Ascending aorta (tissue), 2 donors: ENCODE data around the gene RASSF5. TPM values are rescaled to one million over a fixed set of nuclear protein-coding genes. Genes with fewer than 3 reads are reported as not detected.
A peak's percentile ranks its signal among the peaks of the same experiment; 100 is the strongest.

Experiments
- DNase-seq, 2 donors: peaks; one replicate each; pipeline ENCODE4 v3.0.0-alpha.2; 2019; ENCODE audit warnings: low spot score in 2 of 2
- H3K27ac ChIP-seq, 2 donors: fragments of 200-600 bp; sonication (generic); one replicate each; pipeline ENCODE4 v1.5.1; 2016 to 2017; ENCODE audit warnings: mild to moderate bottlenecking in 1 of 2
- H3K27me3 ChIP-seq: fragments of 200-600 bp; sonication (generic); one replicate; pipeline ENCODE4 v1.5.1; 2017
- H3K36me3 ChIP-seq, 2 donors: fragments of 200-600 bp; sonication (generic); one replicate each; pipeline ENCODE4 v1.5.1; 2016
- H3K4me1 ChIP-seq, 2 donors: fragments of 200-600 bp; sonication (generic); one replicate each; pipeline ENCODE4 v1.5.1; 2016 to 2017; ENCODE audit warnings: mild to moderate bottlenecking in 1 of 2
- H3K4me3 ChIP-seq, 2 donors: fragments of 200-600 bp; sonication (generic); one replicate each; pipeline ENCODE4 v1.5.1; 2016 to 2017; ENCODE audit warnings: mild to moderate bottlenecking in 1 of 2
- H3K9me3 ChIP-seq, 2 donors: fragments of 200-600 bp; sonication (generic); one replicate each; pipeline ENCODE4 v1.5.1; 2016
- intact Hi-C: fragments of 100-400 bp; cut with DNase I; formaldehyde crosslinking; loops from one replicate; pipeline ENCODE4 v1.15.1; 2023
- total RNA-seq: library from RNA; depleted of rRNA; stranded (reverse); fragments of >200 nt; gene quantifications from one replicate; pipeline ENCODE4 v1.1.0, GENCODE V29; 2016
- TF ChIP-seq, protein P1 (sequence below), 3 experiments: fragments of 200-600 bp in 2 of 3; fragments of 450-650 bp in 1 of 3; sonication (generic) in 2 of 3; IDR thresholded peaks; one replicate each; pipeline ENCODE4 v1.5.1; 2016 to 2019; ENCODE audit warnings: antibody characterized with exemption in 3 of 3, mild to moderate bottlenecking in 1 of 3, moderate library complexity in 1 of 3

The RASSF5 gene
- total RNA-seq, 1 donor from 2014 or later = 8.9 TPM

DNA sequence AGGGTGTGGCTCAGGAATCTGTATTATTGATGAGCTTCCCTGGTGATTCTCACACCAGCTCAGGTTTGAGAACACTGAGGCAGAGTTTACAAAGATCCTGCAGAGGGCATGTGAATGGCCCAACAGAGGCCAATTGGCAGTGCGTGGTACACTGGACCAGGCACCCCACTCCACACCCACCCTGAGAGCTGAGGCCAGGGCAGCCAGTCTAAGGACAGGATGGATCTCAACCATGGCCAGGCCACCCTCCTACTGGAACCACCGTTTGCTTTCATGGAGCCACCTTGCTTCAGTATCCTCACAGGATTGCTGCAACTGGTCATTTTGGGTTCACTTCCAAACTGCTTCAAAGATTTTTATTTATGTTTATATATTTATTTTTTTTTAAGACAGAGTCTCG lies 7.3 kb upstream of the RASSF5 start:
- Histone ChIP-seq H3K27ac (peak overlapping the region in 1 of 2 donors; percentile 88), H3K4me3 (no peak overlapping the region), H3K27me3 (no peaks in the 10 kb centered on the region), H3K9me3 (no peaks in the 10 kb centered on the region), H3K36me3 (no peaks in the 10 kb centered on the region), H3K4me1 (peaks cover 0 to 54% of the 10 kb centered on the region in 2 donors)
- TF ChIP-seq, protein P1, sequence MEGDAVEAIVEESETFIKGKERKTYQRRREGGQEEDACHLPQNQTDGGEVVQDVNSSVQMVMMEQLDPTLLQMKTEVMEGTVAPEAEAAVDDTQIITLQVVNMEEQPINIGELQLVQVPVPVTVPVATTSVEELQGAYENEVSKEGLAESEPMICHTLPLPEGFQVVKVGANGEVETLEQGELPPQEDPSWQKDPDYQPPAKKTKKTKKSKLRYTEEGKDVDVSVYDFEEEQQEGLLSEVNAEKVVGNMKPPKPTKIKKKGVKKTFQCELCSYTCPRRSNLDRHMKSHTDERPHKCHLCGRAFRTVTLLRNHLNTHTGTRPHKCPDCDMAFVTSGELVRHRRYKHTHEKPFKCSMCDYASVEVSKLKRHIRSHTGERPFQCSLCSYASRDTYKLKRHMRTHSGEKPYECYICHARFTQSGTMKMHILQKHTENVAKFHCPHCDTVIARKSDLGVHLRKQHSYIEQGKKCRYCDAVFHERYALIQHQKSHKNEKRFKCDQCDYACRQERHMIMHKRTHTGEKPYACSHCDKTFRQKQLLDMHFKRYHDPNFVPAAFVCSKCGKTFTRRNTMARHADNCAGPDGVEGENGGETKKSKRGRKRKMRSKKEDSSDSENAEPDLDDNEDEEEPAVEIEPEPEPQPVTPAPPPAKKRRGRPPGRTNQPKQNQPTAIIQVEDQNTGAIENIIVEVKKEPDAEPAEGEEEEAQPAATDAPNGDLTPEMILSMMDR (IDR thresholded peaks at IDR 0.05) = no peak
- intact Hi-C loops = loop anchor here (5.0 to 10.0 kb wide), 4 partner anchors 222 to 1725 kb away; partner anchors contain the start of genes PFKFB2 and YOD1
- no peak for DNase-seq

DNA sequence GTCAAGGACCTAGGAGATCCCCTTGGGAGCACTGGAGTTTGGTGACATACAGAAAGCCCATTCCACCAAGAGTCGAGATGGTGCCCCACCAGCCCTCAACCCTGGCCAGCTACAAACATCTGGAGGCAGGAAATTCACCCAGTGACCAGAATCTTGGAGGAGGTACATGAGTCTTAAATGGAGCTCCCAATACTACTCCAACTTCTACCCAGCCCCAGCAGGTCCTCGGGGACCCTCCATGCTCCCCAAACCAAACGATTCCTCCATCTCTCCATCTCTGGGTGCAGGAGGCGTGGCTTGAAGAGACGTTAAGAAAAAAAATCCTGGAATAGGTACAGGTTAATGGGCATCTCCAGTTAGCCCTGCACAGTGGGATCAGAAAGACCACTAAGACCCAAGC lies 5.5 kb upstream of the RASSF5 start:
- no peak for DNase-seq
- TF ChIP-seq, protein P1 (IDR thresholded peaks at IDR 0.05) = no peak
- Histone ChIP-seq H3K4me3 (no peak overlapping the region), H3K27me3 (no peaks in the 10 kb centered on the region), H3K9me3 (no peaks in the 10 kb centered on the region), H3K36me3 (no peaks in the 10 kb centered on the region), H3K4me1 (peaks cover 0 to 45% of the 10 kb centered on the region in 2 donors), H3K27ac (peak overlapping the region; percentile 62 to 85)
- intact Hi-C loops = loop anchor here (5.0 to 10.0 kb wide), 4 partner anchors 220 to 1723 kb away; partner anchors contain the start of genes PFKFB2 and YOD1

DNA sequence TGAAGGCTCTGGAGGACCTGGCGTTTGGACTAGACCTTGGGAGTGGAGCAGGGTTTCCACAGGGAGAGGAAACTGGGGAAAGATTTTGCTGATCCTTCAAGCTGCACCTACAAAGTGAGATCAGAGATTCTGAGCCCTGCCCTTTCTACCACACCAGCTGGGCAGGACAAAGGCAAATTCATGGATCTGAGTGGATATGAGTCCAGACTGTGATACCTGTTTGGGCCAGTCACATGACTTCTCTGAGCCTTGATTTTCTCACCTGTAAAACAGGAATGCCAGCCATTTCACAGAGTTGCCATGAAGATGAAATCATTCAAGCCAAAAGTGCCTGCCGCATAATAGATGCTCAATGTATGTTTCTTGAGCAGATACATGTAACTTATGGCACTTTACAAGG lies 4.9 kb upstream of the RASSF5 start:
- Histone ChIP-seq H3K36me3 (no peaks in the 10 kb centered on the region), H3K4me3 (no peak overlapping the region), H3K9me3 (no peaks in the 10 kb centered on the region), H3K27me3 (no peaks in the 10 kb centered on the region), H3K27ac (peak overlapping the region; percentile 62 to 85), H3K4me1 (peaks cover 0 to 48% of the 10 kb centered on the region in 2 donors)
- intact Hi-C loops = loop anchor here (5.0 to 10.0 kb wide), 4 partner anchors 220 to 1722 kb away; partner anchors contain the start of genes PFKFB2 and YOD1
- TF ChIP-seq, protein P1 (IDR thresholded peaks at IDR 0.05) = no peak
- no peak for DNase-seq

DNA sequence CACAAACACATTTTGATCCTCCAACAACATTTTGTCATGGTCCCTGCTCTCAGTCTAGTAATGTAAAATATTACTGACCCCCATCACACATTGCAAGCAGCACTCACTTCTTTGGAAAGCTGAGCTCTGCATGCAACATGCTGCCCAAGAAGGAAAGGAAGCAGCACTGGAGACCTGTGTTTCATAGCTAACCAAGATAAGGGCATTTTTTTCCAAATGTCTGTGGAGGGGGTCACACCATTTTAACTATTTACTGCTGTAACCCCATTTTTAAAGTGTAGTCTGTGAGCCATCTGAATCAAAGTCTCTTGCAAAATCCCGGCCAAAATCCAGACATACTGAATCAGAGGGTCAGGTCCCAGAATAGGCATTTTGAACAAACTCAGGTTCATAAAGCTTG lies 4.5 kb upstream of the RASSF5 start:
- H3K4me1 ChIP-seq = peaks cover 4 to 47% of the 10 kb centered on the region in 2 donors
- intact Hi-C loops = loop anchor here (1.0 to 10.0 kb wide), 5 partner anchors 13 to 1722 kb away; partner anchors contain the start of genes PFKFB2 and YOD1
- no peak overlapping the region for H3K4me3 ChIP-seq
- no peak for DNase-seq
- no peaks in the 10 kb centered on the region for H3K9me3 ChIP-seq
- no peaks in the 10 kb centered on the region for H3K36me3 ChIP-seq
- H3K27ac ChIP-seq = peak overlapping the region in 1 of 2 donors; percentile 85
- TF ChIP-seq, protein P1 (IDR thresholded peaks at IDR 0.05) = no peak
- H3K27me3 ChIP-seq = no peaks in the 10 kb centered on the region

DNA sequence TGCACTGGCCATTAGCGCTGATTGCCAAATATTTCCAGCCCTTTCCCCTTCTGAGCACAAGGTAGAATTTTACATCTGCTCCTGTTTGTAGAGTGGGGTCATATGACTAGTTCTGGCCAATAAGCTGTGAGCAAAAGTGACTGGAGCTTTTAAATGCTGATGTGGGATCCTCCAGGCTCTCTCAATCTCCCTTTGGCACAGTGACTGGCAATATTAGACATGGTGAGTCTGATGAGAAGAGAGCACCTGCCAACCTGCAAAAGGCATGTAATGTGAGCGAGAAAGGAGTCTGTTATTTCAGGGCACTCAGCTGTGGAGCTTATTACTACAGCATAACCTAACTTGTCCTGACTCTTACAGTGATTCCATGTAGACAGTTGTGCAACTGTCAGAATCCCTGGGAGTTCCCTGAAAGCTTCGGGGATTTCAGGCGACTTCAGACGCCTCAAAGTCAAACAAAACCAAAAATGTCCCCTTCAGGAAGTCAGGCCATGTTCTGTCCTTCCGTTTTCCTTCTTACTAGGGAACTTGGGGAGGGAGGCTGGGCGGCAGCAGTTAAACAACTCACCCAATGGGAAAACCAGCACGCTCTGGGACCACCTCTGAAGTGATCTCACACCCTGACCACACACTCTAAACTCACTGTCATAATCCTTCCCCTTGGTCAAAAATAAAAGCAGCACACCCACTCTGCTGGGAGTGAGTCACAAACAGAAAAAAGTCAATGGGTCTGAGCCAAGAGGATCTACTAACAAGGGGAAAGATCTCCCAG lies 3.6 kb upstream of the RASSF5 start:
- Histone ChIP-seq H3K36me3 (no peaks in the 10 kb centered on the region), H3K9me3 (no peaks in the 10 kb centered on the region), H3K27me3 (no peaks in the 10 kb centered on the region), H3K4me1 (peaks cover 8 to 55% of the 10 kb centered on the region in 2 donors), H3K4me3 (no peak overlapping the region), H3K27ac (peak overlapping the region; percentile 8 to 85)
- intact Hi-C loops = loop anchor here (1.0 to 10.0 kb wide), 5 partner anchors 13 to 1721 kb away; partner anchors contain the start of genes PFKFB2 and YOD1
- peak in 1 of 2 donors; percentile 91 for DNase-seq
- TF ChIP-seq, protein P1 (IDR thresholded peaks at IDR 0.05) = no peak
